ENCODE data around the gene LTBP4.

LTBP4 gene

DNA sequence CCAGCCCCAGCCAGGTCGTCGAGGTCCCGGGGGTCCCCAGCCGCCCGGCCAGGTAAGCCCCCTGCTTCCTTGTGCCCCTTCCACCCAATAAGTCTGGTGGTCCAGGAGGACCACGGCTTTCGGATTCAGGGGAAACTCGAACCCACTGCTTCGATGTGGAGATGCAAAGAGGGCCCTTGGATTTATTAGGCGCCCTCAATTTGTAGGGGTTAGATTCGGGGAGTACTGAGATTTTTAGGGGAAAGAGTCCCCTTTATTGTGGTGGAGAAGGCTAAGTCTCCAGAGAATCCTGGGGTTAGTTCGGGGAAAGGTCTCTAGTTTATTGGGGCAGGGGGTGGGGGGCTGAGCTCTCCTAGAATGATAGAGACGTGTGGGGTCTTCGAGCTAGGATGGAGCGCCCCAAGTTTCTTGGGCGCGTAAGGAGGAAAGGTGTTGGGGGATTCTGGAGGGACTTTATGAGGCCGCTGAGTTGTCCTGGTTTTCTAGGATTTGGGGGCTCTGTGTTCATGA lies 3.8 kb upstream of the LTBP4 start:
- no peak for DNase-seq

DNA sequence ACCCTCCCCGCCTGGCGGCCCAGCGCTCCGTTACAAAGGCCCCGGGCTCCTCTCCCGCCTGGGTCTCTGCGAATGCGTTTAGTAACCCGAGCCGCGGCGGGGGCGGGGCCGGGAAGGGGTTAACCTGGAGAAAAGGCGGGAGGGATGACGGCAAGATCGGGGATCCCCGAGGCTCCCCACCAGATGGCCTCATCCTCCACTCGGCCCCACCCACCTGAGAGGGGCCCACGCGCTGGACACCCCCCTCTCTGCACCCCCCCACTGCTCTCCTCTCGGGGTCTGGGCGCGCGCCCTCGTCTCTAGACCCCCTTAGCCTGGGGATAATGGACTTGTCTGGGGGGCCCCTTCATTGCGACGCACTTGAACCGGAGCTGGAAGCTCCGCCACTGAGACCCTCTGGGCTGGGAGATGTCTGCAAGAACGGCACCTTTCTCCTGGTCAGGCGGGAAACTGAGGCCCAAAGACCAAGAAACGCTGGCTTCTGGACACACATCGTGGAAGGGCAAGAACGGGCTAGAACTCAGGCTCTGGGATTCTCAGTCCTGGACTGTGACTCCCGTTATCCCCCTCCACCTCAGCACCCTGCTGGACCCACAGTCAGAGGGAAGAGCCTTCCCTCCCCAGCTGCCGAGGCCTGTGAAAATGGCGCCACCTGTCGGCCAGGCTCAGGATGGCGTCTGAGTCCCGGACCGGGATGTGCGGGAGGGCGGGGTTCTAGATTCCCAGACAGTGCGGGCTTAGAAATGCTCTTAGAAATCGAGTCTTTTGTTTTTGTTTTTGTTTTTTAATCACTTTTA lies 2.9 kb upstream of the LTBP4 start:
- DNase-seq, result peak; percentile 91

DNA sequence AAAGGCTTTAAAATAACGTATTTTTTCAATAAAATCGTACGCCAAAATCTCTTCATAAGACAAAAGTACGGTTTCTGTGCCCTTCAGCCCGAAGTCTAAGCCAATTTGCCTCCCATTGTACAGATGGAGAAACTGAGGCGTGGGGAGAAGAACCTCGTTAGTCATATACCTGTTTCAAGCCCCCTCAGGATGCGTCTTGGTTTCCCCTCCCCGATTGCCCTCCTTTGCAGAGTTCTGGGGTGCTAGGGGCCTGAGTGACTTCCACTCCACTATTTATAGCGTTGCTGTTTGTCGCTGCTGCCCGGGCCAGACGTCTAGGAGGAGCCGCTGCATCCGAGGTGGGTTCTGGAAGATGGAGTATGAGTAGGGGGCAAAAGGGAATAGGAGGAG lies 2.3 kb upstream of the LTBP4 start:
- DNase-seq, result no peak

DNA sequence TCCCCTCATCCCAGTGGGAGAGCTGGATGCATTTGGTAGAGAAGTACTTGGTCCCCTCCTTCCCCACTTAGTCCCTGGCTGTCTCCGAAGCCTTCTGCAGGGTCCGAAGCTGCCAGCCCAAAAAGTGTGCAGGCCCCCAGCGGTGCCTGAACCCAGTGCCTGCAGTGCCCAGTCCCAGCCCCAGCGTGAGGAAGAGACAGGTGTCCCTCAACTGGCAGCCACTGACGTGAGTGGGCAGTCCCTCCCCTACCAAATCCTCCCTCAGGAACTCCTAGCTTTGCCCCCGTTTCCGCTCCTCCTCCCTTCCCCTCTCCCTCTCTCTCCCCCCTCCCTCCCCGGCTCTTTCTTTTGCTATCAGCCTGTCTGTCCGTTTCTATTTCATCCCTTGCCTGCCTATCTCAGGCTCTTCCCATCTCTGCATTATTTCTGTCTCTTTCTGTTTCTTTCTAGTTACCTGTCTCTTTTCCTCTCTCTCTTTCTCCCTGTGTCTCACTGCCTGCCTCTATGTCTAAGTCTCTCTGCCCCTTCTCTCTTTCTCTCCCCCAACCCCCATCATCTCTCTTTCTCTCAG lies 1.8 kb upstream of the LTBP4 start:
- no peak for DNase-seq

DNA sequence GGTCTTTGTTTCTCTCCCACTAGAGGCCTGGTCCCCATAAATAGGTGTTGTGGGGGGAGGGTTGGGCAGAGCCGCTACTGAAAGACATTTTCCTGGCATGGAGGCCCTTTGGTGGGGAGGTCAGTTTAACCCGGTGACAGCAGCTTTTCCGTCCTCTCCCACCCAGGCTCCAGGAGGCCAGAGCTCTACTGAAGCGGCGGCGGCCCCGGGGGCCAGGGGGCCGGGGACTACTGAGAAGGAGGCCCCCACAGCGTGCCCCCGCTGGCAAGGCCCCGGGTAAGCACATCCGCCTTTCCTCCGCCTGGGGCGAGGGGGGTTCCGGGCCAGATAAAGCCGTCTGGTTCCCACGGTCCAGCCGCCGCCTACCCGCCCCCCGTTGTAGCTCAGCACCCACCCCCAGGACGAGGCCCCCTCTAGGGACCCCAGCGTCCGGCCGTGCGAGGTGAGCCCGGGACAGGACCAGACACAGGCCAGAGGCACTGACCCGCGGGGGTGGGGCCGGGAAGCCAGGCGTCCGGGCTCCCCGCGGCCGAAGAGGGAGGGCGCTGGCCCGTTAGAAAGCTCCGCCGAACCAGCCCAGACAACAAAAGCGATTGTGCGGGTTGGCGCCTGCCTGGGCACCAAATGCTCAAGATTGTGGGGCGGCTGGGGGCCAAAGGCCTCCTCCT lies 1.1 kb upstream of the LTBP4 start:
- no peak for DNase-seq

DNA sequence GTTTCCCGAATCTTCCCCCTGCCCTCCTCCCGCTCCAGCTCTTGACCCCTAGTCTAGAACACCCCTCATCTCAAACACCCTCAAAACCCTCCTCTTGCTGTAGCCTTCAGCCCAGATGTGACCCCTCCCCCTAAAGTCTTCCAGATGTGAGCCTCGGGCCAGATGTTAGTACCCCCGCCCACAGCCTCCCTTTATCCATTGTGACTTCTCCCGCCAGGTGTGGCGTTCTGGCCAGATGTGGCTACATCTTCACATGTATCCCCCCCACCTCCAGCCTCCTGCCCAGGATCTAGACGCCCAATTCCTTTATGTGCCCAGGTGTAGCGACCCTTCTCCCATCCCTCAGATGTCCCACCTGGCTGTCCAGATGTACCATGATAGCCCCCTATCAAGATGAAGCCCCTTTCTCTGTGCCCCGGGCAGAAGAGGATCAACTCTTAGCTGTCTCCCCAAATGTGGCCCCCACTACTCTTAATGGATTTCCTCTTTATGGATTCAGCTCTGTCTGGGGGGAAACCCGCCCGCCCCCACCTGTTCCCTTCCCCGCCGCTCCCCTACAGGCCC lies 517 bp upstream of the LTBP4 start:
- no peak for DNase-seq

DNA sequence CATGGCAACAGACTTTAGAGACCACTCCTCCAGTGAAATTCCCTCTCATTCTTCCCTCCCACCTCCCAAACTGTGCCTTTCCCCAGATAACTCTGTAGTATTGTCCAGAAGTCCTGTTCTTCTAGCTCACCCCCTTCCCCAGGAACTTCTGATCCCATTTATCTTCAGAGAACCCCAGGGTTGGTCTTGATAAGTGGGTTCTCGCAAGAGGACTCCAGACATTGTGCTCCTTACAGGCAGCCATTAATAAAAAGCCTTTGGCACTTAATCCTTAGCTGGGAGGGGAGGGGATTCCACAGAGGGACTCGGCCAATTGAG lies 1.9 kb downstream of the LTBP4 start:
- no peak for DNase-seq

DNA sequence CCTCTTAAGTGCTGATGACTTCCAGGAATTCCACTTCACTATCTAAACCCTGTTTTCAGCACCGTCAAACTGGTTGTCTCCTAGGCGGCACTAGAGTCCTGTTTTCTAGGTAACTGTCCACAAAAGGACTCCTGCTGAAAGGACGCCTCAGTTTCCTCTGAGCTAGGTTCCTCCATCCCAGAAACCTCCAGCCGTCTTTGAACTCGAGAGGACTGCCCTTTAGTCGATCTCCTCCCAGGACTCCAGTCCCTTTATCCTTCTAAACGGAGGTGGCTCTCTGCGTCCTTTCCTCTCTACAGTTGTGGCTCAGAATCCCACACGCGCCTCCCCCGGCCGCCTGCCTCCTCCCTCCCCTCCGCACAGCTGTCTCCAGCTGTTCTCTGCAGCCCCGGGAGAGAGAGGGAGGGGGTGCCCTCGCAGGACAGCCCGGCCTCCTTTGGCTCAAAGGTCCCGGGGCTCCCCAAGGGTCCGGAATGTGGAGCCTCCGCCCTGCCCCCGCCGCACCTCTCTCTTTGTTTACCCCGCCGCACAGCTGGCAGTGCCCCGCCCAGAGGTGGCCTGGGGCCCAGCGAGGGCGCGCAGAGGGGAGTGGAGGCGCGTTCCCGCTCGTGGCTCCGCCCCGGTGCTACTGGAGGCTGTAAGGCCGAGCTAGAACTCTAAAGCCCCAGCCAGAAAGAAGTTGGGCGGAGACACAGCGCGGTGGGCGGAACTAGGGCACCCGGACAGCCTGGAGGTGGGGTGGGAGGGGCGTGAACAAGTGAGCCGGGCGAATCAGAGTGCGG lies 2.4 kb downstream of the LTBP4 start:
- peak; percentile 99 for DNase-seq

DNA sequence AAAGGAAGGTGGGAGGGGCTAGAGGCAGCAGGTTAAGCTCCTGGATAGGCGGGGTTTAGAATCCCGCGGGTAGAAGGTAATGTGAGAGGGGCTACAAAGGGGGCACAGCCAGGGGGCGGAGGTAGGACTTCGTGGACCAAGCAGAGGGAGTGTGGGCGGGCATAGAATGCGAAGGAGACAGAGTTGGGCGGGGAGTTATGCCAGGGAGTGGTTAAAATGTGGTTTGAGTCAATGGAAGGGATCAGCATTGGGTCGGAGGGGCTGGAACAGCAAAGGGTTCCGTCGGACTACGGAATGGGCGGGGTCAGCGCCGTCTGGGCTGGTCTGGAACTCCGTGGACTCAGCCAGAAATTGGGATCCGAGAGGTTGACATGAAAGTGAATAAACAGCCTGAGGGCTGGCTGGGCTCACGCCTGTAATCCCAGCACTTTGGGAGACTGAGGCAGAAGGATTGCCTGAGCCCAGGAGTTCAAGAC lies 3.0 kb downstream of the LTBP4 start:
- DNase-seq, result no peak

DNA sequence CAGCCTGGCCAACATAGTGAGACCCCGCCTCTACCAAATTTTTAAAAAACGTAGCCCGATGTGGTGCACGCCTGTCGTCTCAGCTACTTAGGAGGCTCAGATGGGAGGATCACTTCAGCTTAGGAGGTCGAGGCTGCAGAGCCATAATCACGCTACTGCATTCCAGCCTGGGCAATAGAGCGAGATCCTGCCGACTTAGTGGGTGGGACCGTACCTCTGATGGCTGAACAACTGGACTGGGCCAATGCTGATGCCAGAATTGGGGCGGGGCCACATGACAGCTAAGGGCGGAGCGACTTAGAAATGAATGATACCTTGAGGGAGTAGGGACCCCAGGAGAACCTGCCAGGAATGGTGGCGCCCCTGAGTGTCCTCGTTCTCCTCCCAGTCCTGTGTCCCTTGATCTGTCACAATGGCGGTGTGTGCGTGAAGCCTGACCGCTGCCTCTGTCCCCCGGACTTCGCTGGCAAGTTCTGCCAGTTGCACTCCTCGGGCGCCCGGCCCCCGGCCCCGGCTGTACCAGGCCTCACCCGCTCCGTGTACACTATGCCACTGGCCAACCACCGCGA lies 3.6 kb downstream of the LTBP4 start:
- DNase-seq, result no peak

DNA sequence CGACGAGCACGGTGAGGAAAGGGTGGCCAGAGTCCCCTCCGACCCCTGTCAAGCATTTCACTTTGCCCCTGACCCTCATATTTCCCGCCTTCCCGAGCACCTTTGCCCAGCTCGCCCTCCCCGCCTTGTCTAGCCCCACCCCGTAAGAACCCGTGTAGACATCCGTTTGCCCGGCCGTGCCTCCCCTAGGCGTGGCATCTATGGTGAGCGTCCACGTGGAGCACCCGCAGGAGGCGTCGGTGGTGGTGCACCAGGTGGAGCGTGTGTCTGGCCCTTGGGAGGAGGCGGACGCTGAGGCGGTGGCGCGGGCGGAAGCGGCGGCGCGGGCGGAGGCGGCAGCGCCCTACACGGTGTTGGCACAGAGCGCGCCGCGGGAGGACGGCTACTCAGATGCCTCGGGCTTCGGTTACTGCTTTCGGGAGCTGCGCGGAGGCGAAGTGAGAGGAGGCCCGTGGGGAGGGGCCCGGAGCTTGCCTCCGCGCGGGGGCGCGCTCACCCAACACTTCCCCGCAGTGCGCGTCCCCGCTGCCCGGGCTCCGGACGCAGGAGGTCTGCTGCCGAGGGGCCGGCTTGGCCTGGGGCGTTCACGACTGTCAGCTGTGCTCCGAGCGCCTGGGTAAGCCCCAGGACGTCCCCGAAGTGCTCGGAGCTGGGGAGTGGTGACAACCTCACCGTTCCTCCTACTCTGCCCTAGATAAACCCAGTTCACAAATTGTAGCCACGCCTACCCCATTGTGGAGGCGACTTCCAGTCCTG lies 4.2 kb downstream of the LTBP4 start:
- peak; percentile 72 for DNase-seq

DNA sequence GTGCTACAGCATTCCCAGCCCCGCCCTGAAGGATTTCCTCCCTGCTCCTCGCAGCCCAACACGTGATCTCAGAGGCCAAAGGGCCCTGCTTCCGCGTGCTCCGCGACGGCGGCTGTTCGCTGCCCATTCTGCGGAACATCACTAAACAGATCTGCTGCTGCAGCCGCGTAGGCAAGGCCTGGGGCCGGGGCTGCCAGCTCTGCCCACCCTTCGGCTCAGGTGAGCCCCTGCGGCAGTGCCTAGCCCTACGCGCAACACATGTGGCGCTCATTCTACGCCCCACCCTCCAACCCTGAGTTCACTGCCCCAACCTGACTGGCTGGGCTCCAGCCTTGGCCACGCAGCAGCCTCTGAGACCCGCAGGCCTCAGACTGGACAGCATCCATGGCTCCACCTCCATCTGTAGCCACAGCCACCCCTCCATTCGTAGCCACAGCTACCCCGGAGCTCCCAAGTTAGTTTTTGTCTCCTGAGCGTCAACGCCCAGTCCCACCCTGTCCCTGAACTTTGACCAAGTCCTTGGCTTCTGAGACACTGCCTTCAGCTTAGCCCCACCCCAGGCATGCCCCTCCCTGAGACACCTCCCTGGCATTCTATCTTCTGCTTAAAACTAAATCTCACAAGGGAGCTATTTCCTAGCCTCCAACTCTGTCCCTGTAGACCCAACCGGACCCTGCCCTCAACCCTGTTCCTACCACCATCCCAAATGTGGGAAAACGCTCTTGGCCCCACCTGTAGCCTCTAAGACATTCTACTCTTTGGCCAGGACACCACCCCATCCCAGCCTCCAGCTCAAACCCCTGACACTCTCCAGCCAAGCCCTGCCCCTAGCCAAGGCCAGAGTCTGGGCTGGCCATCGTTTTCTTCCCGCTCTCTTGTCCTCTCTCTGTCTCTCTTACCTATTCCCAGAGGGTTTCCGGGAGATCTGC lies 6.4 kb downstream of the LTBP4 start:
- no peak for DNase-seq

DNA sequence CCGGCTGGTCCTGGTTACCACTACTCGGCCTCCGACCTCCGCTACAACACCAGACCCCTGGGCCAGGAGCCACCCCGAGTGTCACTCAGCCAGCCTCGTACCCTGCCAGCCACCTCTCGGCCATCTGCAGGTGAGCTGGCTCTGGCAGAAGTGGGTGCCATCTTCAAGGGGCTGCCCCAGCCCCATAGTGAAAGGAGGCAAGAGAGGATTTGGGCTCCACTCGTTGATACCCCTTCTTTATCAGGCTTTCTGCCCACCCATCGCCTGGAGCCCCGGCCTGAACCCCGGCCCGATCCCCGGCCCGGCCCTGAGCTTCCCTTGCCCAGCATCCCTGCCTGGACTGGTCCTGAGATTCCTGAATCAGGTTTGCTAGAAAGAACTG lies 7.1 kb downstream of the LTBP4 start:
- DNase-seq, result no peak

DNA sequence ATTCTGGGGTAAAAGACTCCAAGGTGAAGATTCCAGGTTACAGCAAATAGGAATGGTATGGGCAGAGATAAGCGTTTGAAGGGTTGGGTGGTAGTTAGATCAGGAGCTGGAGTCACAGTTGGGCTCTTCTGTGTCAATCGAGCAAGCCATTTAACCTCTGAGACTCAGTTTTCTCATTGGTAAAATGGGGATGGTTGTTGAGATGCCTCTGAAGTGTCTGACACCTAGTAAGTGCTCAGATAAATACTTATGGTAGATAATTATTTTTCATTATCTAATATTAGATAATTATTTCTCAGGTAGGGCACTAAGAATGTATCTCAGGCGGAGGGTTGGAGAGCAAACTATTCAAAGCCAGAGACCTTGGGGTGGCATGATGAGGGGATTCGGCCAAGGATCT lies 7.8 kb downstream of the LTBP4 start:
- no peak for DNase-seq

DNA sequence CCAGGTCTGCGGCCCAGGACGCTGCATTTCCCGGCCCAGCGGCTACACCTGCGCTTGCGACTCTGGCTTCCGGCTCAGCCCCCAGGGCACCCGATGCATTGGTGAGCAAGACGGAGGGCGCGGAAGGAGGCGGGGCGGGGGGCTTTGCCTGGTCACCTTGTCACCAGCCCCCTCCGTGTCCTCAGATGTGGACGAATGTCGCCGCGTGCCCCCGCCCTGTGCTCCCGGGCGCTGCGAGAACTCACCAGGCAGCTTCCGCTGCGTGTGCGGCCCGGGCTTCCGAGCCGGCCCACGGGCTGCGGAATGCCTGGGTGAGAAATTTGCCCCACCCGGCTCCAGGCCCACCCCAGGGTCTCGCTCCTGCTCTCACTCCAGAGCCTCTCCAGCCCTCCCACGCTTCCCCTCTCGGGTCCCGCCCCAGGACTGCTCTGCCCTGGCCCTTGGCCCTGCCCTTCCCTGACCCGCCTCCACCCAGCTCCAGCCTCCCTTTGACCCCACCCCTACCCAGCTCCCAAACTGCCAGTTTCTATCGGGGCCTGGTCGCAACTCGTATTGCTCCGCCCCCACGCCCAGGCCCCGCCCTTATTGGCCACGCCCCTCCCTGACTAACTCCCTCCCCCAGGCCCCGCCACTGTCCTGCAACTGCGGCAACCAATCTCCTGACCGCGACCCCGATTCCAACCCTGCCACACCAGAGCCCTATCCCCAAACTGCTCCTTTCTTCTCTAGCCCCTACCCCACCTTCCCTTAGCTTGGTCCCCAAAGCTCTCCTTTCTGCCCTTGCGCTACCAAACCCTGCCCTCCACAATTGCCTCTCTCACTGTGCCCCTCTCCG lies 8.6 kb downstream of the LTBP4 start:
- no peak for DNase-seq

DNA sequence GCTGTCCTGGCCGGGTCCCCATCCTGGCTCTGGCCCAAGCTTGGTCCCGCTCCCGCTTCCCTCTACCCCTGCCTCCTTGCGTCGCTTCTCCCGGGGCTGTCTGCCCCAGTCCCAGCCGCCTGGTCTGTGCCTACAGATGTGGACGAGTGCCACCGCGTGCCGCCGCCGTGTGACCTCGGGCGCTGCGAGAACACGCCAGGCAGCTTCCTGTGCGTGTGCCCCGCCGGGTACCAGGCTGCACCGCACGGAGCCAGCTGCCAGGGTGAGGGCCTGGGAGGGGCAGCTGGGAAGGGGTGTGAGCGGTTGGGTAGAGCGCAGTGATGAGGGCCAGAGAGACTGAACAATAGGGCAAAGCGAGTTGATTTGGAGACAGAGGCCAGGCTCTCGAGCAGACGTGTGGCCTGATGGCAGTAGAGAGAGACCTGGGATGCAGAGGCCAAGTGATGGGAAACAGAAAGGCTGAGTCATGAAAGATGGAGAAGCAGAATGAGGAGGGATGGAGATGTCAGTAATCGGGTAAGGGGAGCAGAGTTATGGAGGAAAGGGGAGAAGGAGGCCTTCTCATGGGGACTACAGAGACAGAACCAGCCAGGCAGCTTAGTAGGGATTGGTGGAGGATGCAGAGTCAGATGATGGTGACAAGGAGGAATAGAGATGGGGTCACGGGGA lies 9.4 kb downstream of the LTBP4 start:
- no peak for DNase-seq

DNA sequence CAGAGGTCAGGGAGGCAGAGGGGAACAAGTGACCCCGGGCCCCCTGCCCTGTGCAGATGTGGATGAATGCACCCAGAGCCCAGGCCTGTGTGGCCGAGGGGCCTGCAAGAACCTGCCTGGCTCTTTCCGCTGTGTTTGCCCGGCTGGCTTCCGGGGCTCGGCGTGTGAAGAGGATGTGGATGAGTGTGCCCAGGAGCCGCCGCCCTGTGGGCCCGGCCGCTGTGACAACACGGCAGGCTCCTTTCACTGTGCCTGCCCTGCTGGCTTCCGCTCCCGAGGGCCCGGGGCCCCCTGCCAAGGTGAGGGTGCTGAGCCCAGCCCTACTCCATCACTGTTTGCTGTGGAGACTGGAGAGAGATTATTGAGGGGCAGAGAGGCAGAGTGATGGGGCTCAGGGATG lies 9.9 kb downstream of the LTBP4 start:
- DNase-seq, result no peak

DNA sequence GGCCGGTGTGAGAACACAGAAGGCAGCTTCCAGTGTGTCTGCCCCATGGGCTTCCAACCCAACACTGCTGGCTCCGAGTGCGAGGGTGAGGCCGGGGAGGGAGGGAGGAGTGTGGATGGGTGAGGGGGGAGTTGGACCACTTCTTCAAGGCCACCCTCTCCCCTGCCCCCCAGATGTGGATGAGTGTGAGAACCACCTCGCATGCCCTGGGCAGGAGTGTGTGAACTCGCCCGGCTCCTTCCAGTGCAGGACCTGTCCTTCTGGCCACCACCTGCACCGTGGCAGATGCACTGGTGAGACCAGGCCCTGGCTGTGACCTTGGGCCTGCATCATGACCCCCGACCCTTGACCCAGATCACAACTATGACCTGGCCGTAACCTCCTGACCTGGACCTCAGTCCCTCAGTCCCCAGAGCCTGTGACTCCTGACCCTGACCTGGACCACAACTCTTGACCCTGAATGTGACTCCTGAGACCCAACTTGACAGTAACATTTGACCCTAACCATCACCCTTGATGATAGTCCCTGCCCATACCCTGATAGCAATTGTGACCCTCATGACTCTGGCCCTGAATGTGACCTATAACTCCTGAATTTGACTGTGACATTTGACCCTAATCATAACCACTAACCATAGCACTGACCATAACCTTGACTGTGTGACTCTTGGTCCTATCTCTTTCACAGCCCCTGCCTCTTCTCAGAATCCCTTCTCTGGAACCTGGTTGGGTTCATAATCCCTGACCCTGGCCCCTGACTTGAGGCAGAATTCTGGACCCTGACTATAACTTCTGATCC lies 10.9 kb downstream of the LTBP4 start:
- DNase-seq, result no peak

All from NCI-H748 treated with DMSO at 0.1 percent for 48 hours (cell line).